NCI-H226 (cell line): Measurements from ENCODE around the gene ITGB7.
A peak's percentile ranks its signal among the peaks of the same experiment; 100 is the strongest.
"Not testable (repeated sequence)": the region's sequence is repeated elsewhere in the genome, so short reads cannot be mapped to it uniquely, and the experiment has no call there.

Experiments used
- DNase-seq: peaks from one replicate; pipeline ENCODE4 v3.0.0-alpha.2; 2015

Gene ITGB7

DNA sequence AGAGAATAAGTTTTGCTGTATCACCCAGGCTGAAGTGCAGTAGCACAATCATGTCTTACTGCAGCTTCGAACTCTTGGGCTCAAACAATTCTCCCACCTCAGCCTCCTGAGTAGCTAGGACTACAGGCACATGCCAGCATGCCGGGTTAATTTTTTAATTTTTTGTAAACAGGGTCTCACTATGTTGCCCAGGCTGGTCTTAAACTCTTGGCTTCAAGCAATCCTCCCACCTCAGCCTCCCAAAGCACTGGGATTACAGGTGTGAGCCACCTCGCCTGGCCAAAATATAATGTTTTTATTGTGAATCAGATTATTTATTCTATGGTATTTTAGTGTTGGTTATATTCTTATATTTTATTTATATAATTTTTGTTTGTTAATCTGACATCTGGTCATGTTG lies 30.3 kb downstream of the ITGB7 start:
- DNase-seq = no peak

GRCh38 chr12:53174881-53175491 lies 32.1 kb downstream of the ITGB7 start:
- peak; percentile 64 for DNase-seq

DNA sequence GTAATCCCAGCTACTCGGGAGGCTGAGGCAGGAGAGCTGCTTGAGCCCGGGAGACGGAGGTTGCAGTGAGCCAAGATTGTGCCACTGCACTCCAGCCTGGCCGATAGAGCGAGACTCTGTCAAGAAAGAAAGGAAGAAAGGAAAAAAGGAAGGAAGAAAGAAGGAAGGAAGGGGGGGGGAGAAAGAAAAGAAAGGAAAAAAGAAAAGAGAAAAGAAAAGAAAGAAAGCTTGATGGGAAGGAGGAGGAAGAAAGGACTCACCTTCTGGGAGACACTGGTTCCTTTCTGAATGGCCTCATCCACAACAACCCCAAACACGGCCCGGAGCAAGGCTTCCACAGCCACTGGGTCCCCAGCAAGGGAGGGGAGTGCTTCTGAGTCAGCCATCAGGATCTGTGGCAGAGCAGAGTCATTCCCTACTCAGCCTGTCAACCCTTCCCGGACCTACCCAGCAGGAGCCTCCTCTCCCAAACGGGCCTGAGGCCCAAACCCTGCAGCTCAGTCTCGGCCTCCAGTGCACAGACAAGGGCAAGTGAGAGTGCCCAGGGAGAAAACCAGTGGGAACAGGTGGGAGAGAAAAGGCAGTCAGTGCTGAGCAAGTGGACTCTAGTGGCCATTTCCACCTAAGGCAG lies 33.9 kb downstream of the ITGB7 start:
- peak; percentile 37 for DNase-seq

DNA sequence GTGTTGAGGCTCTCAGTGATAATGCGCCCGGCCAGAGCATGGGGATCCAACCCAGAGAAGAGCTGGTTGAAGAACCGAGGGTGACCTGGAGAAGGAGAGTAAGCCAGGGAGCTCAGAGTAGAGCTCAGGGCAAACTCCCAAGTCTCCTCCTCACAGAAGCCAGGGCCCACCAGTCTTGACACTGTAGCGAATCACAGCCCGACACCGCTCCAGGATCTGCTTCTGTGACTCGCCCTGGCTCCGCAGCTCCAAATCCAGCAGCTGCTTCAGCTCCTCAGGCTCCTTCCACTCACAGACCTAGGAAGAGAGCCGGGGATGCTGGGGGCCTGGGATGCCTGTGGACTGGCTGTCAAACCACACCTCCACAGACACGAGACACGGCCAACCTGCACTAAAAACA lies 34.7 kb downstream of the ITGB7 start:
- DNase-seq = no peak

DNA sequence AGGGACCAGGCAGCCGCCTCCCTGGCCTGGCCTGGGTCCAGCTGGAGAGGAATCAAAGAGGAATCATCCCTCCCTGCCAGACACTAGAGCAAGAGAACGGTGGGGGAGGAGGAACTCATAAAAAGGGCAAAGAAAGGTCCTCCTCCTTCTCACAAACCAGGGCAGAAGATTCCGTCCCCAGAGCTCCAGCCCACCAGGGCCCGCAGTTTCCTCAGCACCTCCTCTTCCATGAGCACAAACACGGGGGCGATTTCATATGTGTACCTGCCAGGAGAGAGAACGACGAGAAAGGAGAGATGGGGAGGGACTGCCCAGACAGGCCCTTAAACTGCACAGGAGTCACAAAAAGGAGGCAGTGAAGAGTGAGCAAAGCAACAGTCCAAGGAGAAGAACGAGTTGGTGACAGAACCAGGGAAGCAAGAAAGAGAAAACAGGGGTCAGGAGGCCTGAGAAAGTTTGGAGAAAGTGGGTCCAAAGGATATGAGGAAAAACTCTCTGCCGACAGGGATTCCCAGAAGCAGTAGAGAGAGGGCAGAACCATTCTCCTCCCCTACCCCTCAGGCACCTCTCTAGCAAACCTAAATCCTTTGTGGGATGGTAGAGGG lies 35.2 kb downstream of the ITGB7 start:
- no peak for DNase-seq

GRCh38 chr12:53170876-53171724 lies 36.0 kb downstream of the ITGB7 start:
- DNase-seq = no peak

DNA sequence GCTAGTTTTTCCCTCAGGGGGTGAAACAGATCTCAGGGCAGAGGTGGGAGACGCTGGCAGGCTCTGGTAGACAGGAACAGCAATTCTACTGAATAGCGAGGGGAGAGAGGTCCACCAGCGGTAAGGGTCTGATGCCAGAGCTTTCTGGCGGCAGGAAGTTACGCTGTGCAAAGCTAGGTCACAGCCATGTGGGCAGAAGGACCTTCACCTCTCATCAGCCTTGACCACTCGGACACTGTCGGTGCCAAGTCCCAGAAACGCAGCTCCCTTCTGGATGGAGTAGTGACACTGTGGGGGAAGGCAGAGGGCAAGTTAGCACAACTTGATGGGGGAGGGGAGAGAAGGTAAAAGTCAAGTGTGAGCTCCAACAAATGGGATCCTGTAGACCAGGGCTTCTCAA lies 36.8 kb downstream of the ITGB7 start:
- no peak for DNase-seq

DNA sequence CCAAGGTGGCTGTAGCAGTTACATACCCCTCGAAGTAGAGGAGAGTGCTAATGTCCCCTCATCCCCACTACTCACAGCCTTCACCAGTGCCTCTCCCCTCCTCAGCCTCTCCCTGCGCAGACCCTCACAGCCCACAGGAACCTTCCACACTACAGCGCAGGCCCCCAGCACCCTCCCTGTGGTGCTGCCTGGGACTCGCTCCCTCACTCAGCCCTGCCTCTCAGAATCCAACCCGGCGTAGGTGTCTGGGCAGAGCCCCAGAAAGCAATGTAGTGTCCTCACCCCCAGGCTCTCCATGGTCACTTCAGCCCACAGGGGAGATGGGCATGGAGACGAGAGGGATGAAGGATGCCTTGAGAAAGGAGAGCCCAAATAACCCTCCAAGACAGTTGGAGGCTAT lies 37.4 kb downstream of the ITGB7 start:
- DNase-seq = no peak

DNA sequence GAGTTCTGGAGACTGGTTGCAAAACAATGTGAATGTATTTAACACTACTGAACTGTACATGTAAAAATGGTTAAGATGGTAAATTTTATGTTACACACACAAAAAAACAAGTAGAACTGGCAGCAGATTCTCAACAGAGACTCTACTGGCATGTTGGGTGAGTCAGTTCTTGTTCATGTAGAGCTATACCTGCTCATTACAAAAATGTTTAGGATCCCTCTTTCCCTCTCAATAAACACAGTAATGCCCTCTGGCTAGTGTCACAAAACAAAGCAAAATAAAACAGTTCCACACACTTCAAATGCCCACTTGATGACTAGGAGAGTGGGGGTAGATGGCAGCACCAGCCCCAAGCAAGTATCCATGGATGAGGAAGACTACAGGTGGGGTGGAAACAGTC lies 40.2 kb downstream of the ITGB7 start:
- DNase-seq = no peak

- not testable (repeated sequence) for DNase-seq
Observed at GRCh38 chr12:53163008-53163407, 44.0 kb downstream of the ITGB7 start.

GRCh38 chr12:53161119-53161911 lies 45.7 kb downstream of the ITGB7 start:
- no peak for DNase-seq

DNA sequence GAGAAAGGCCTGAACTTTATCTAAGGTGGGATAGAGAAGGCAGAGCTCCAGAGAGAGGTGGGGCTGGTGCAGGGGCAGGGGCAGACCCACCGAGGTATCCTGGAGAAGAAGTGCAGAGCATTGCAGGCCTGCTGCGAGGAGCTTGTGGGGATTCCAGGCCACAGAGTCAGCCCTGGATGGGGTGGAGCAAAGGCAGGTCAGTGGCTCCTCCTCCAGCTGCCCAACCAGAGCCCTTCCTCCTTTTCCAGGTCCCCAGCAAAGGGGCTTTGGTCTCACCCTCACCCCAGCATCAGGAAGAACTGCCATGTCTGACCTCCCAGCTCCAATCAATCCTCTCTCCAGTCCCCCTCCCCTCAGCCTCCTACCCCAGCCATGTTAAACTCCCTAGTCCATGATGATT lies 46.4 kb downstream of the ITGB7 start:
- no peak for DNase-seq

DNA sequence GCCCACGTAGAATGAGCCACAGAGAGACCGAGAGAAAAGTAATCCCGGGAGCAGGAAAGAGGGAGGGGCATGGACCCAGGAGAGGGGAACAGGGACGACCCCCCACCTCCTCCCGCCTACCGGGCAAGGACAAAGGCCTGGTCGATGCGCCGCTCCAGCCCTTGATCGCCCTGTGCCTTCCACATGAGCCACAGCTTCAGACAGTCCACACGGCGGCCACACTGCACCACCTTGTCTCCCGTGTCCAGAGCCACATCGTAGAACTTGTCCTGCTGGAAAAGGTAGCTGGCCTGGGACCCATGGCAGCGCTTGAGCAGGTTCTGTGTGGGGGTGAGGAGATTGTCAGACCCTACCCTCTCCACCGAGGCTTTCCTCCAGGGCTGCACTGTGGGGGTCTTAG lies 47.1 kb downstream of the ITGB7 start:
- DNase-seq = no peak

GRCh38 chr12:53159195-53159839 lies 47.7 kb downstream of the ITGB7 start:
- DNase-seq = peak; percentile 58

DNA sequence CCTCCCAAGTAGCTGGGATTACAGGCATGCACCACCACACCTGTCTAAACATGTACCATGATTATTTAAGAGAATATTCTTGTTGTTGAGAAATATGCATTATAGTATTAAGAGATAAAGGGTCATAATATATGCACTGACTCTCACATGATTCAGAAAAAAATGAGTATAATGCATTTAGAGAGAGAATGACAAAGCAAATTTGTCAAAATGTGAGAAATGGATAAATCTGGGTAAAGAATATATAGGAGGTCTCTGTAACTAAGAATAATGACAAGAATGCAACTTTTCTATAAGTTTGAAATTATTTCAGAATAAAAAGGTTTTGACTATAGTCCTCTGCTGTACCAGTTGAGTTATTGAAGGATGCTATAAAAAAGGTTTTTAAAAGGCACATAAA lies 54.7 kb downstream of the ITGB7 start:
- no peak for DNase-seq

DNA sequence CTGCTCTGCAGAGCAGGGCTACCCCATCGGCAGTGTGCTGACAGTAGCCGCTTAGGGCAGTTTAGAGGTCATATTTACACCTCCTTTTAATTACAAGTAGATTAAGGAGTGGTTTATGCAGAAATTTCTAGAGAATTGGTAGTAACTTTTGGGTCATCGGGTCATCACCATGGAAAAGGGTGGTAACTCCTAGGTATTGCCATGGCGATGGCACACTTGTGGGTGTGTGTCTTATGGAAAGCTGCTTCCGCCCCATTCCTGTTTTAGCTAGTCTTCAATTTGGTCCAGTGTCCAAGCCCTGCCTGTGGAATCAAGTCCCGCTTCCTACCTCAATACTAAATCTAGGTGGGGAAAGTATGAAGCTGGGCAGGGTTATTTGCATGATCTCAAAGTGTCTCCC lies 56.0 kb downstream of the ITGB7 start:
- no peak for DNase-seq

DNA sequence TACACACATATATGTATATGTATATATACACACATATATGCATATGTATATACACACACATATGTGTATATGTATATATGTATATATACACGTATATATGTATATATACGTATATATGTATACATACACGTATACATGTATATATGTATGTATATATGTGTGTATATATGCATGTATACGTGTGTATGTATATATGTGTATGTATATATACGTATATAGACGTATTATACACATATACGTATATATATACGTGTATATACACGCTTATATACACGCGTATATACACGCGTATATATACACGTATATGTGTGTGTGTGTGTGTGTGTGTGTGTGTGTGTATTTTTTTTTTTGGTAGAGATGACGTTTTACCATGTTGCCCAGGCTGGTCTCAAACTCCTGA lies 59.4 kb downstream of the ITGB7 start:
- no peak for DNase-seq

- DNase-seq = no peak
Observed at GRCh38 chr12:53147181-53147580, 59.9 kb downstream of the ITGB7 start.

- DNase-seq = peak; percentile 80
Observed at GRCh38 chr12:53145383-53146260, 61.4 kb downstream of the ITGB7 start.

- DNase-seq = no peak
Observed at GRCh38 chr12:53143355-53143754, 63.7 kb downstream of the ITGB7 start.
